Thyroid gland (tissue), 4 donors: Measurements from ENCODE around the gene GPR18.

Source experiments
- CTCF ChIP-seq, 6 experiments: fragments of 200-600 bp in 3 of 6; fragments of 450-650 bp in 3 of 6; sonication (generic) in 3 of 6; IDR thresholded peaks; one replicate each; pipeline ENCODE4 v1.5.1; 2016 to 2019; ENCODE audit warnings: antibody characterized with exemption in 6 of 6, mild to moderate bottlenecking in 2 of 6, inconsistent platforms in 1 of 6, moderate library complexity in 1 of 6
- POLR2A ChIP-seq, 2 donors: fragments of 450-650 bp; IDR thresholded peaks; one replicate each; pipeline ENCODE4 v1.6.1; 2017; ENCODE audit warnings: antibody characterized with exemption in 2 of 2, mild to moderate bottlenecking in 2 of 2, moderate library complexity in 1 of 2

GRCh38 chr13:99268822-99269221 is 10.6 kb upstream of the GPR18 start:
- no peak for TF ChIP-seq CTCF (IDR thresholded peaks at IDR 0.05)
- TF ChIP-seq POLR2A (IDR thresholded peaks at IDR 0.05), result no peak
